NB4 (cell line): ENCODE results near the gene MEIS1.
A peak's percentile ranks its signal among the peaks of the same experiment; 100 is the strongest.

Source experiments
- DNase-seq: peaks from one replicate; pipeline ENCODE4 v3.0.0; 2010; ENCODE audit warnings: low read depth
- H3K4me3 ChIP-seq: one replicate; pipeline ENCODE4 v1.5.1; 2011; ENCODE audit warnings: mild to moderate bottlenecking, low read depth, low read length, moderate library complexity
- MAX ChIP-seq: IDR thresholded peaks from 2 replicates; pipeline ENCODE4 v1.6.1; 2011; ENCODE audit warnings: low read depth, low read length
- MYC ChIP-seq: IDR thresholded peaks from 2 replicates; pipeline ENCODE4 v1.6.1; 2011; ENCODE audit warnings: low read depth, low read length
- POLR2A ChIP-seq: IDR thresholded peaks from 2 replicates; pipeline ENCODE4 v1.6.1; 2011; ENCODE audit warnings: mild to moderate bottlenecking; ENCODE audit not compliant: insufficient read length; ENCODE audit errors: extremely low read depth
- TF ChIP-seq, protein P1 (sequence below): IDR thresholded peaks from one replicate; pipeline ENCODE4 v1.5.1; 2012; ENCODE audit warnings: low read depth, low read length

The MEIS1 gene

GRCh38 chr2:66423391-66424124 is 11.4 kb upstream of the MEIS1 start:
- TF ChIP-seq MYC (no peak), POLR2A (no peak), MAX (no peak)
- TF ChIP-seq, protein P1, sequence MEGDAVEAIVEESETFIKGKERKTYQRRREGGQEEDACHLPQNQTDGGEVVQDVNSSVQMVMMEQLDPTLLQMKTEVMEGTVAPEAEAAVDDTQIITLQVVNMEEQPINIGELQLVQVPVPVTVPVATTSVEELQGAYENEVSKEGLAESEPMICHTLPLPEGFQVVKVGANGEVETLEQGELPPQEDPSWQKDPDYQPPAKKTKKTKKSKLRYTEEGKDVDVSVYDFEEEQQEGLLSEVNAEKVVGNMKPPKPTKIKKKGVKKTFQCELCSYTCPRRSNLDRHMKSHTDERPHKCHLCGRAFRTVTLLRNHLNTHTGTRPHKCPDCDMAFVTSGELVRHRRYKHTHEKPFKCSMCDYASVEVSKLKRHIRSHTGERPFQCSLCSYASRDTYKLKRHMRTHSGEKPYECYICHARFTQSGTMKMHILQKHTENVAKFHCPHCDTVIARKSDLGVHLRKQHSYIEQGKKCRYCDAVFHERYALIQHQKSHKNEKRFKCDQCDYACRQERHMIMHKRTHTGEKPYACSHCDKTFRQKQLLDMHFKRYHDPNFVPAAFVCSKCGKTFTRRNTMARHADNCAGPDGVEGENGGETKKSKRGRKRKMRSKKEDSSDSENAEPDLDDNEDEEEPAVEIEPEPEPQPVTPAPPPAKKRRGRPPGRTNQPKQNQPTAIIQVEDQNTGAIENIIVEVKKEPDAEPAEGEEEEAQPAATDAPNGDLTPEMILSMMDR, result no peak
- no peak overlapping the region for H3K4me3 ChIP-seq
- no peak for DNase-seq

- no peak overlapping the region for H3K4me3 ChIP-seq
- no peak for TF ChIP-seq MYC
- TF ChIP-seq, protein P1, result no peak
- TF ChIP-seq MAX, result no peak
- TF ChIP-seq POLR2A, result no peak
- no peak for DNase-seq
Observed at GRCh38 chr2:66426244-66427111, 8.4 kb upstream of the MEIS1 start.

- no peak overlapping the region for H3K4me3 ChIP-seq
- TF ChIP-seq POLR2A (no peak), MAX (no peak), MYC (no peak)
- TF ChIP-seq, protein P1, result no peak
- no peak for DNase-seq
Observed at GRCh38 chr2:66427300-66427699, 7.6 kb upstream of the MEIS1 start.

GRCh38 chr2:66428986-66429612 is 5.8 kb upstream of the MEIS1 start:
- no peak overlapping the region for H3K4me3 ChIP-seq
- TF ChIP-seq MAX, result no peak
- TF ChIP-seq, protein P1, result peak; percentile 82
- DNase-seq, result peak; percentile 69

GRCh38 chr2:66429693-66430504 is 5.0 kb upstream of the MEIS1 start:
- no peak for DNase-seq
- H3K4me3 ChIP-seq, result no peak overlapping the region
- TF ChIP-seq MAX (no peak), POLR2A (no peak), MYC (no peak)
- TF ChIP-seq, protein P1, result no peak
